HT-29 (cell line): ENCODE data around the gene LRRC58. TPM values are rescaled to one million over a fixed set of nuclear protein-coding genes. Genes with fewer than 3 reads are reported as not detected.
"Not testable (repeated sequence)": the region's sequence is repeated elsewhere in the genome, so short reads cannot be mapped to it uniquely, and the experiment has no call there.

Experiments
- DNase-seq: peaks from one replicate; pipeline ENCODE4 v3.0.0-alpha.2; 2015; ENCODE audit warnings: low spot score
- total RNA-seq: library from RNA; depleted of rRNA; stranded (reverse); fragments of >200 nt; shearing (Covaris generic); gene quantifications from 2 replicates; pipeline ENCODE4 v1.2.3, GENCODE V29; 2014

LRRC58 gene
- total RNA-seq, 1 experiment from 2014 or later, result 15.3 TPM

DNA sequence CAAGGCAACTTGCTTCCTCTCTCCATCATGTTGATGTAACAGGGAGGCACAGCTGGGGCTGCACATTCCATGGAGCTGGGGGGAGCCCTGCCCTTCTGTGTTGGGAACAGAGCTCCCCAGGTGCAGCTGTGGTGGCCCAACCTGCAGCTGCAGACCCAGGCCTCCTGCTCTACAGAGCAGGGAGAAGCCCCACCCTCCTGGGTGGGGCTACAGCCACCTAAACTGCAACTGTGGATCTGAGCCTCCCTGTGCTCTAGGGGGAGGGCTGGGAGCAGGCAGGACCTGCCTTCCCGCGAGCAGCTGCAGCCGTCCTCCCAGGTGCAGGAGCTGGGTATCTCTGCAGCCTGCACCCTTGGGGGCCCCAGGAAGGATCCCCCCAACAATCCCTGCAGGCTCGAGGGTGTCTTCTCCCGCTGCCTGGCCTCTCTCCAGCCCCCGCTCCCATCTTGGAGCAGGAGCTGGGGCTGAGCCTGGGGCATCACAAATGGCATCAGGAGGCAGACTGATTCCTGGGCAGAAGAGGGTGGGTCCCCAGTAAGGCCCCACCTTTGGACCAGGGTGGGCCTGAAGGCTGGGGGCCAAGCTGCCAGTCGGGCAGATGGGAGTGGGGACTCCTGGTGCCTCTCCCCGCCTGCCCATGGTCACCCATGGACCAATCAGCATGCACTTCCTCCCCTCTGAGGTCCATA lies 7.4 kb downstream of the LRRC58 start:
- no peak for DNase-seq

DNA sequence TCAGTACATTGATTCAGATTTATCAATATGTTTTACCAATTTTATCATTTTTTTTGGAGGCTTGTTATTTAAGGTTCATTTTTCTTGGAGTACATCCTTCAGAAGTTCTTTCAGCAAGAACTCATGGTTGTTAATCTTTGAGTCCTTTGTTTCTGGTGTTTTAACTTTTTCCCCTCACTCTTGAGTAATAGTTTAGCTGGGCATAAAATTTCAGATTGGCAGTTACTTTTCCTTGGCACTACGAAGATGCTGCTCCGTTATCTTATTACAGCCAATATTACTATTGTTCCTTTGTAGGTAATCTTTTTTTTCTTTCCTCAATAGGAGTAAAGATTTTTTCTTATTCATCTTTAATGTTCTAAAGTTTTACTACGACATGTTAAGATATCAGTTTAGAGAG lies 9.8 kb downstream of the LRRC58 start:
- DNase-seq, result no peak

DNA sequence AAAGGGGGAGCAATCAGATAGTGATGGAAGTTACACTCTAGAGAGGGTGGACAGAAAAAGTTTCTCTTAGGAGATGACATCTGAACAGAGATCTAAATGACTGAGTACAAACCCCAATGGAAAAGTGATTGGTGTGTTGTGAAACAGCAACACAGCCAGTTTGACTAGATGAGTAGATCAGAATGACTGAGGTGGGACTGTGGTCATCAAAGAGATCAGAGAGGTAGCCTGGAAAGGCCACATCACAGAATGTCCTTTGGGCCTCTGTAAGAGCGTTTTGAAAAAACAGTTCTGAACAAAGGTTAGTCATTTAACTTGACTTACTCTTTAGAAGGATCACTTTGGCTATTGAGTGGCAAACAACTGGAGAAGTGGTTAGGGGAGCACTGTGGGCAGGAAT lies 10.6 kb downstream of the LRRC58 start:
- DNase-seq, result no peak

DNA sequence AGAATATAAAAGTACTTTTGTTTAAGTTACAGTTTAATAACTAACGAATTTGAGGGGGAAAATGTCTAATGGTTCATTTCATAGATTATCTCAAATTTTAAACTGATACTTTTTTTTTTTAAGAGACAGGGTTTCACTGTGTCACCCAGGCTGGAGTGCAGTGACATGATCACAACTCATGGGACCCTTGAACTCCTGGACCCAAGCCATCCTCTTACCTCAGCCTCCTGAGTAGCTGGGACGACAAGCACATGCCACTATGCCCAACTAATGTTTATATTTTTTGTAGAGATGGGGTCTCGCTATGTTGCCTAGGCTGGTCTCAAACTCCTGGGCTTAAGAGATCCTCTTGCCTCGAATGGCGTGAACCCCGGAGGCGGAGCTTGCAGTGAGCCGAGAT lies 16.5 kb downstream of the LRRC58 start:
- DNase-seq, result no peak

DNA sequence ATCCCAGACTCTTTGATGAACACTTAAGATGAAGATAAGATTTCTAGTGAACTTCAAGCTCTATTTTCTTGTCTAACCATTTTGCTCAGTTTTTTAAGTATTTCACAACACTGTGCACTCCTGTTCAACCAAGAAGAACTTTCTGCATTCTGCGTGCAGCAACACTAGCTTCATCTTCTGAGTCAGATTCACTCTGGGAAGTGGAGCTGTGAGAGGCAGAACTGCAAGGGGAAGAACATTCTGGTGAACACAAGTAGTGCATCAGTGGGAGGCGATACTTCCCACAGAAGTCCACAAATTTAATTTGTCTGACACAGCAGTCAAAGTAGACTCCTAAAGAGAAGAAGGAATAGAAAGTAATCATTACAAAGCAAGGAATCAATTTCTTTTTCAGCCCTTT lies 18.1 kb downstream of the LRRC58 start:
- DNase-seq, result no peak

DNA sequence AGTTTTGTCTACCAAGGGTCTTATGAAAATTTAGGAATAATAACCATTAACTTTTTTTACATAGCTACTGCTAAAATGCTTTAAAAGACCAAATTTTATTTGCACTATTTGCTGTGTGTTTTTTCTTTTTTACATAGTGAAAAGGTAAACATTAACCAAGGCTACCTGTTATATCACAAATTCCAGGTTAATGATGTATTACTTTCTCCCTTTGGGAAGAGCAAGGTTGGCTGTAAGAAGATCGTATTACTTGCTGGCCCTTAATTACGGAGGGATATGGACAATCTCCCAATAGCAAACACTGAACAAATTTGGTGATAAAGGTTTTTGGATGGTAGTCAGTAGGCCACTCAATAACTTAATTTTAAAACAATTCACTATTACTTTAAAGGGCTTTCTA lies 22.4 kb downstream of the LRRC58 start:
- DNase-seq, result no peak

DNA sequence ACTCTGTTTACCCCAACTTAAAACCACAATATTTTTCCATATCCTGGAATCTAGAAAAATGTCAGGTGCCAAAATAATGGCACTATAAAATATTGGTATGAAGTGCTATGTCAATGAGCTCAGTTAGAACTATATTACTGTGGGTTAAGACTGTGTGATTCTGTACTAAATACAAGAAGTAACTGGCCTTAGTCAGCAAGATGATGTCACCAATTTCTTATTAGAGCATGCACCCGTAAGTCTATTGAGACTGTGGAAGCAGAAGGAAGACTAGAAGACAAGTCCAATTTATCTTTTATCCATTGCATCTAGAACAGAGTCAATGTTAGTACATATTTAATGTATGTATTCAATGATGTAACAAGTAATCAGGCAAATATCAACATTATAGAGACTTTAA lies 25.0 kb downstream of the LRRC58 start:
- DNase-seq, result no peak

DNA sequence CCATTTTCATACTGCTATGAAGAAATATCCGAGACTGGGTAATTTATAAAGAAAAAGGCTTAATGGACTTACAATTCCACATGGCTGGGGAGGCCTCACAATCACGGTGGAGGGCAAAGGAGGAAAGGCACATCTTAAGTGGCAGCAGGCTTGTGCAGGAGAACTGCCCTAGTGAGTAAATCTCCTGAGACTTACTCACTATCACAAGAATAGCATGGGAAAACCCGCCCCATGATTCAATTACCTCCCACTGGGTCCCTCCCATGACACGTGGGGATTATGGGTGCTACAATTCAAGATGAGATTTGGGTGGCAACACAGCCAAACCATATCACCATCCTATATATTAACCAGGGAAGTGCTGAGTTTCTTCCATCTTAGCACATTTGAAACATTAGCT lies 25.4 kb downstream of the LRRC58 start:
- not testable (repeated sequence) for DNase-seq

DNA sequence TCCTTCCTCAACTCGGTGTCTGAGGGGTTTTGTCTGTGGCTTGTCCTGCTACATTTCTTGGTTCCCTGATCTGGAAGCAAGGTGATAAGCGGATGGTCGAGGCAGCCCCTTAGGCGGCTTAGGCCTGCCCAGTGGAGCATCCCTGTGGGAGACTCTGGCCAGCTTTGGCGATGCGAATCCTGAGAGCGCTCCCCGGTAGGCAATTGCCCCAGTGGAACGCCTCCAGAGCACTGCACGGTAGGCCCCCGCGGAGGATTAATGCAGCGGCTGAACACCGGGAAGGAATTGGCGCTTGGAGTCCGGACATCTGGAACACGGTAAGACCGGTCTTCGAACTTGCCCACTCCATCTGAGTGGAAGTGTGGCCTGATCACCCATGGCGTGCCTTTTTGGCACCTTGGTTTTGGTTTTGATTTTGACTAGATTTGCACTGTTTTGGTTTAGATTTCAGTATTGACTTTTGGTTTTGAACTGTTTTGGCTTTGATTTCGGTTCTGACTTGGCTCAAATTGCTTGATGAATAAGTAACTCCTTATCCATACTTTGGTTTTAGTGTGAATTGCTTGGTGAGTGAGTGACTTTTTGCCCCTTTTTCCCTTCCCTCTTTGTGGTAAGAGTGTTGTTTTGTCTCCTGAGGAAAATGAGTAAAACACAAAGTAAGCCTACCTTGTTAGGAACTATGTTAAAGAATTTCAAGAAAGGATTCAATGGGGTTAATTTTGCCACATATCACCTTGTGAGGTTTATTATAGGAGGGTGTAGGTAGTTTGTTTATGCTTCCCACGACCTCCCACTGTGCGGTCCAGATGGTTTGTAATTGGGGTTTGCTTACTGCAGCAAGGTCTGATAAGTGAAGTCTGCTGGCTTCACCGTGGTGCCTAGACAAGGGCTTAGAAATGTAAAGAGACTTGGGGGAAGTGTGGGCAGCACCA lies 37.0 kb downstream of the LRRC58 start:
- no peak for DNase-seq

DNA sequence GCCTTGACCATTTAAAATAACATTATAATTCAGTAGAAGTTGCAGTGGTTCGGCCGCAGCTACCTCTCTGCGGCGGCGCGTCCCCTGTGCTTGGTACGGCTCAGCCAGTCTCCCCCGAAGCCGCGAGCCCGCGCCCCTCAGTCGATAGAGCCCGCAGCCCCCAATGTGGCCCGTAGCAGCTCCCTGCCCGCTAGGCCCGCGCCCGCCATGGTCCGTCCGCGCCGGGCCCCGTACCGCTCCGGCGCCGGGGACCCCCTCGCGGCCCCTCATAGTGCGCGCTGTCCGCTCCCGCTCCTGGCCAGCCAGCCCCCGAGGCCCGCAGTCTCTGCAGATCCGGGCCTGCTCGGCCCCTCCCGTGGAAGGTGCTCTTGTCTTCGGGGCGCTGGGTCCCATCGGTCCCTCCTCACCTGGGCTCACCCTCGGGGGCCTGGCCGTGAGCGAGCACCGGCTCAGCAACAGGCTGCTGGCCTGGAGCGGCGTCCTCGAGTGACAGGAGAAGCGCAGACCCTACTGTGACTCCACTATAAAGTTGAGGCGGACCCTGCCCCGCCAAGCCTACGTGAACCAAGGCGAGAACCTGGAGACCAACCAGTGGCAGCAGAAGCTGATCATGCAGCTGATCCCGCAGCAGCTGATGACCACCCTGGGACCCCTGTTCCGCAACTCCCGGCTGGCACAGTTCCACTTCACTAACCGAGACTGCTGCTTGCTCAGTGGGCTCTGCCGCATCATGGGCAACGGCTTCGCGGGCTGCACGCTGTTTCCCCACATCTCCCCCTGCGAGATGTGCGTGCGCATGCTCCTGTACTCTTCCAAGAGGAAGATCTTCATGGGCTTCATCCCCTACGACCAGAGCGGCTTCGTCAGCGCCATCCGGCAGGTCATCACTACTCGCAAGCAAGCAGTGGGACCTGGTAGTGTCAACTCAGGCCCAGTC lies 42.4 kb downstream of the LRRC58 start:
- no peak for DNase-seq

DNA sequence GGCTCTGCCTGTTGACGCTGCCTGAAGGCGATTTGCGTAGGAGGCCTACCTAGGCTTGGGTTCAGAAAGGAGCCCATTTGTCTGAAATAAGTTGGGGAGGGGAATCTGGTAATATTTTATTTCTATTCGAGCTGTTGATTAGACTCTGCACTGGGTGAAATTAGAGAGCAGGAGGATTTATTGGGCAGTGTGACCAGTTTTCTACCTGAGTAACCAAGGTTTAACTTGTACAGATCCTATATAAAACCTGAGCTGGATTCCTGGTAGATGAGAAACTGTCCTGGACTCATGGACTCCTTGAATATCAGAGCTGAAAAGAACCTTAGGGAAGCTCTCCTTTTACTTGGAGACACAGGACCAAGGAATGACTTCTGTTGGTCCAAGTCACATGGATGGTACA lies 44.5 kb downstream of the LRRC58 start:
- DNase-seq, result no peak

DNA sequence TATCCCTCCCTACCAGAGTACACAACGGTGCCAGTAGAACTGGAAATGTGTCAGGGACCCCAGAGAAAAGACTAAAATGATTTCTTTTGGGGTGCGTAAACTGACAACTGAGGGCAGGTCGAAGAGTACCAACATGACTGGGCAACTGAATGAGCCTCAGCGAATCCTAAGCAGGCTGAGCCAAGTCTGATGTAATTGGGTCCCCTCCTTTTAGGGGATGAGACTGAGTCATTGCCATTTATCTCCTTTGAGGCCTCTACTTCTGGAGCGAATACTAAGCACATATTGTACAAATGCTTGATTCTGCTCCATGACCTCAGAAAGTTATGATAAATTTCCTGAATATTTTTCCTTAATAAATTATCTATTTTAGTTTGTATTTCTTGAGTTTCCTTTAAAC lies 46.8 kb downstream of the LRRC58 start:
- no peak for DNase-seq

DNA sequence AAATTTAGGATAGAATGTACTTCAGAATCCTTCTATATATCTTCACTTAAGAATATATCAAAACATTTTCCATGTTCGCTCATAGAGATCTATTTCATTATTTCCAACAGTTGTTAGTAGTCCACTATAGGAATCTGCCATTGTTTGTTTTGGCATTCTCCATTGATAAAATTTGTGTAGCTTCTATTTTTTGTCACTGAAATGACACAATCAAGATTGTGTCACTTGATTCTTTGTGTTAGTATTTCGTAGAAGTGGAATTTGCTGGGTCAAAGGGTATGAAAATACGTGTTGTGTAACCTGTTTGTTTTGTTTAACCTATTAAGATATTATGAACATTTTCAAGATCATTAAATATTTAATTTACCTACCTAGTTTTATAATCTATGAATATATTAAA lies 48.2 kb downstream of the LRRC58 start:
- no peak for DNase-seq

DNA sequence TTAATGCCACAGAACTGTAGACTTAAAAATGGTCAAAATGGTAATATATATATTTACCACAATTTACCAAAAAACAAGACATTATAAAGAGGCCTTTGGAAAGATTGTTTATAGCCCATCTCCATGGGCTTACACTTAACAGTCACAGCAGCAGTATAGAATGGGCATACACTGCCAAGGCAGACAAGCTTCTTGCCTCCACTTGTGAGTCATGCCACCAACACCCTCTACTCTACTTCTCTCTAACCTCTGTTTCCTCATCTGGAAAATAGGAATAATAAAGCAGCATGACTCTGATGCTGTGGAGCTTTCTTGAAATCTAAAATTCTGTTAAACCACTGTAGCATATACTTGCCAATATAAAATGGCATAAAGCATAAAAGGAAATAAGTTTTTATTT lies 49.8 kb downstream of the LRRC58 start:
- DNase-seq, result no peak

DNA sequence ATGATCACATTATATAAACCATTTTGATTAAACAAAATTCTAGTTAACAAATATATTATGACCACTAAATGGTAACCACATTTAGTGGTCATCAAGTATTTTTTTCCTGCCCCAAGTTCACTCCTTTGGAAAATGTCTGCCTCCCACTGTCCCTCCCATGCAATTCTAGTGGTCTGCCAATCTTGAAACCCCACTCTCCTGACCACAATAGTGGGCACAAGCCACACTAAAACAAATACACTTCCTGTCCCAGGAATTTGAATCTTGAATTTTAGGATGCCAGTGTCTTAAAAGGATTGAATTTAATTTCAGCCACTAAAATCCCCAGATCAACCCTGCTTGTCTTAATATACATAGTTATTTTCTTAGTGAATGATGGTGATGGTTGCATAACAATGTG lies 50.2 kb downstream of the LRRC58 start:
- no peak for DNase-seq

DNA sequence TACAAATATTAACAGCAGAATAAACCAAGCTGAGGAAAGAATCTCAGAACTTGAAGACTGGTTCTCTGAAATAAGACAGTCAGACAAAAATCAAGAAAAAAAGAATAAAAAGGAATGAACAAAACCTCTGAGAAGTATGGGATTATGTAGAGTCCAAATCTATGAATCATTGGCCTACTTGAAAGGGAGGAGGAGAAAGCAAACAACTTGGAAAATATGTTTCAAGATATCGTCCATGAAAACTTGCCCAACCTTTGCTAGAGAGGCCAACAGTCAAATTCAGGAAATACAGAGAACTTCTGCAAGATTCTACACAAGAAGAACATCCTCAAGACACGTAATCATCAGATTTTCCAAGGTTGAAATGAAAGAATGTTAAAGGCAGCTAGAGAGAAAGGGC lies 57.6 kb downstream of the LRRC58 start:
- DNase-seq, result not testable (repeated sequence)

DNA sequence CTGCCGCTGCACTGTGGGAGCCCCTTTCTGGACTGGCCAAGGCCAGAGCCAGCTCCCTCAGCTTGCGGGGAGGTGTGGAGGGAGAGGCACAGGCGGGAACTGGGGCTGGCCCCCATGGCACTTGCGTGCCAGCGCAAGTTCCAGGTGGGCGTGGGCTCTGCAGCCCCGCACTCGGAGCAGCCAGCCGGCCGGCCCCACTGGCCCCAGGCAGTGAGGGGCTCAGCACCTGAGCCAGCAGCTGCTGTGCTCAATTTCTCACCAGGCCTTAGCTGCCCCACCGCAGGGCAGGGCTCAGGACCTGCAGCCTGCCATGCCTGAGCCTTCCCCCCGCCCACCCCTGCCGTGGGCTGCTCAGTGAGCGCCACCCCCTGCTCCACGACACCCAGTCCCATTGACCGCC lies 59.5 kb downstream of the LRRC58 start:
- no peak for DNase-seq

DNA sequence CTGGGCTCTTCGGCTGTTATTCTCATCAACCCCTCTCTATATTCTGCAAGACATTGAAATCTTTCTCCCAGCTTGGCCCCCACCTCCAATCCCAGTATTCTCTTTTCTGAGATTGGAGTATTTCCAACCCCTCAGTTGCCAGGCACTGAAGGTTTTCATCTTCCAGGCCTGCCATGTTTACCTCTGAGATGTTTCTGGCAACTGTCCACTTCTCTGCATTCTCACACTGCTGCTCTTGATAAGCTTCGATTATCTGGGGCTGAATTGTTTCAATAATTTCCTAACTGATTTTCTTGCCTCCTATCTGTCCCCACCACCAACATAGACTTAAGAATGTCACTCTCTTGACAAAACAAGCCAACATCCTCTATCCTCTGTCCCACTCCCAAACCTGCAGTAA lies 62.7 kb downstream of the LRRC58 start:
- no peak for DNase-seq

DNA sequence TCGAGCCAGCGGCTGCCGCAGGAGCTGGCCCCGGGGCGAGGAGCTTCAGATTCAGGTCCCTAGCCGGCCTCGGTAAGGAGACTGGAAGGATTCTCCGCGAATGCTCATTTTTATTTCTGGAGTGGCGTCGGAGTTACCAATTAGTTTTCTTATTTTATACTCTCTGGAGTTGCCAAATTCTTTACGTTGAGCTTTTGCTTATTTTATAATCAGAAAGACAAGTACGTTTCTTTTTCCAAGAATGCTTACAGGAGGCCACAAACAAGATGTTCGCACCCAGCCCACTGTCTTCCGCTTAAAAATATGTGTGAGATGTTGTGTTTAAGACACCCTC lies 63.7 kb downstream of the LRRC58 start:
- no peak for DNase-seq

DNA sequence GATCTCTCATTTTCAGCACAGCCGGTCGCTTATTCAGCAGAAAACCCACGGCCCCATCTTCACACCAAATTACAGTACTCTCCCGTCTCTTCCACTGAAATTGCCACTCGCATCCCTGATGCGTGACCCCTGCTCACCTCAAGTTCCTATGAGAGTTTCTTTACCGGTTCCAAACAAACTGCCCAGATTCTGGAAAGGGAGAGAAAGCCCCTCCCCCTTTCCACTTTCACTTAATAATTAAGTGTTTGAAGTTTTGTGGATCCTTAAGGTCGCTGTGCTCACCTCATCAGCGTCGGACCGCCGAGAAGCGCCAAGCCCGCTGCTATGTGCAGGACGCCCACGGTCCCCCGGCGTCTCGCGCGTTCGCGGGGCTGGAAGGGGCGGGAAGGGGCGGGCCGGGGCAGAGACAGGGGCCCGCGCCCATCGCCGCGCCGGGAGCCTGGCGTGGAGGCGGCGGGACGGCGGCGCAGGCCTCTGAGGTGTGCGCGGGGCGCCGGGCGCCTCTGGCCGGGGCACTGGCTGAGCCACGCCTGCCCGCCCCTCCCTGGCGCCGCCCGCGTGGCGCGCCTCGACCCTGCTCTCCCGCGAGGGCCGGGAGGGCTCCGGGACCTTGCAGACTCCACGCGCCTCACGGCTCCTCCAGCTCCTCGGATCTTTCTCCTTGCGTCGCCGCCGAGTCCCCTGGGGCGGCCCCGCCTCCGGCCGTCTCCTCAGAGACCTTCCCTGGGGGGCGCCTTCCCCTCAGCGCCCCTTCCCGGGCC lies 64.2 kb downstream of the LRRC58 start, which contains the start of gene GPR156:
Gene GPR156 (minus strand): TSS at position 476 of the 761 bp plus-strand sequence. CDS start 41,124 bp downstream, outside the sequence.
- DNase-seq, result no peak

DNA sequence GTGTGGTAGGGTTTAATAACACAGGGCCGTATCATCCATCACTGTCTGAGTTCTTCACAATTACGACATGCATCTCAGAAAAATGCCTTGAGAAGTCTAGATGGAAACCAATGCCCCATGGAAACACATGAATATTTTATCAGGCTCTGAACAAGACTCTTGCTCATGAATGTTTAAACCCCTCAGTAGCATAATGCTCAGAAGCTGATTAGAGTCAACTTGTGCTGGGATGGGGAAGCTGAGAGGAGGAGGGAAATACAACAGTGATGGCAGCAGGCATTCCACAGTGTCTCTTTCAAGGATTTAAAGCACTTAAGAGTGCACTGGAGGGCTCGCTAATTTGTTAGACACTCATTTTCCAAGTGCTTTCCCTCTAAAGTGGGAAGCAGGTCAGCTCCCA lies 67.9 kb downstream of the LRRC58 start:
- no peak for DNase-seq
